Measurements from ENCODE around the gene PSMC3. TPM values are rescaled to one million over a fixed set of nuclear protein-coding genes. Genes with fewer than 3 reads are reported as not detected.

Gene PSMC3
- total RNA-seq, 2 experiments from 2014 or later, result 153 to 162 TPM

DNA sequence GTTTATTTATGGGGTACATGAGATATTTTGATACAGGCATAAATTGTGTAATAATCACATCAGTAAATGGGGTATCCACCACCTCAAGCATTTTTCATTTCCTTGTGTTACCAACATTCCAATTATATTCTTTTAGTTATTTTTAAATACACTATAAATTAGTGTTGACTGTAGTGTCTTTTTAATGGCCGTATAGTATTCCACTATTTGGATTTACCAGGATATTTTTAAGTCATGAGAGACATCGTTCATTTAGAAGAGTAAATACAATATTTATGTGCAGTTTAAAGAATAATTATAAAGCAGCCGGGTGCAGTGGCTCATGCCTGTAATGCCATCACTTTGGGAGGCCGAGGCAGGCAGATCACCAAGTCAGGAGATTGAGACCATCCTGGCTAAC, 41.7 kb downstream of the PSMC3 start:
- no peak overlapping the region for H3K27ac Mint-ChIP-seq
- no peaks in the 10 kb centered on the region for H3K9me3 Mint-ChIP-seq
- no peak overlapping the region for H3K4me3 Mint-ChIP-seq
- POLR2A ChIA-PET, result no interaction called here
- DNase-seq, result no peak
- CTCF ChIA-PET, result no interaction called here
- no peaks in the 10 kb centered on the region for H3K27me3 Mint-ChIP-seq
- H3K4me1 Mint-ChIP-seq, result peaks cover 8% of the 10 kb centered on the region
- H3K36me3 Mint-ChIP-seq (ENCODE audit: low read depth), result no peaks in the 10 kb centered on the region

- H3K4me3 Mint-ChIP-seq, result no peak overlapping the region
- no peaks in the 10 kb centered on the region for H3K9me3 Mint-ChIP-seq
- no peak overlapping the region for H3K27ac Mint-ChIP-seq
- no peak for DNase-seq
- peaks cover 4% of the 10 kb centered on the region for H3K4me1 Mint-ChIP-seq
- ChIA-PET CTCF (interaction anchor here (0.8 to 1.6 kb wide), 3 partner anchors 9 to 16 kb away, joined by 3 to 5 read pairs (median 4); no protein-coding TSS in a partner anchor), POLR2A (no interaction called here)
- H3K36me3 Mint-ChIP-seq (ENCODE audit: low read depth), result no peaks in the 10 kb centered on the region
- H3K27me3 Mint-ChIP-seq, result no peaks in the 10 kb centered on the region
Observed at GRCh38 chr11:47383071-47383470, 43.2 kb downstream of the PSMC3 start.

GRCh38 chr11:47380078-47380477, 46.2 kb downstream of the PSMC3 start:
- Mint-ChIP-seq H3K4me1 (peaks cover 4% of the 10 kb centered on the region), H3K36me3 (ENCODE audit: low read depth) (no peaks in the 10 kb centered on the region), H3K9me3 (no peaks in the 10 kb centered on the region), H3K27ac (no peak overlapping the region), H3K4me3 (no peak overlapping the region), H3K27me3 (no peaks in the 10 kb centered on the region)
- DNase-seq, result no peak
- POLR2A ChIA-PET, result no interaction called here
- CTCF ChIA-PET, result interaction anchor here (5.8 kb wide), 1 partner anchor 12 kb away, joined by 26 read pairs; no protein-coding TSS in a partner anchor

- H3K9me3 Mint-ChIP-seq, result no peaks in the 10 kb centered on the region
- no peak for DNase-seq
- ChIA-PET CTCF (interaction anchor here (5.8 kb wide), 1 partner anchor 13 kb away, joined by 26 read pairs; no protein-coding TSS in a partner anchor), POLR2A (no interaction called here)
- no peaks in the 10 kb centered on the region for H3K36me3 Mint-ChIP-seq (ENCODE audit: low read depth)
- H3K27ac Mint-ChIP-seq, result no peak overlapping the region
- no peaks in the 10 kb centered on the region for H3K27me3 Mint-ChIP-seq
- H3K4me3 Mint-ChIP-seq, result no peak overlapping the region
- H3K4me1 Mint-ChIP-seq, result peaks cover 4% of the 10 kb centered on the region
Observed at GRCh38 chr11:47379317-47379716, 46.9 kb downstream of the PSMC3 start.

DNA sequence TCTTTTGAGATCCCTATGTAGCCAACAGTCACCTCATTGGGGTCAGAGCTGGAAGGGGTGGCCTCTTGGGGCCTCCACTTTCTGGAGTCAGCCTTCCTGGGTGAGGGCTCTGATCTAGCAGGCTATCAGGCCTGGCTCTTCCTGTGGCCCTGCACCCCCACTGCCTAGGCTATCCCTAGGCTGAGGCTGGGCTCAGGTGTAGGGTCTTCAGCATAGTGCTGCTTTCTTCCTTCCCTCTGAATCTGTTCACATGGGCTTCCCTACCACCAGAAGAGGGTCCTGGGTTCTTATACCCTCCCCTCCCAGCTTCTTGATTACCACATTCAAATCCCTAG, 47.4 kb downstream of the PSMC3 start:
- ChIA-PET POLR2A (no interaction called here), CTCF (interaction anchor here (5.8 kb wide), 1 partner anchor 13 kb away, joined by 26 read pairs; no protein-coding TSS in a partner anchor)
- no peak for DNase-seq
- H3K4me1 Mint-ChIP-seq, result peaks cover 7% of the 10 kb centered on the region
- peak overlapping the region; percentile 20 for H3K27ac Mint-ChIP-seq
- H3K4me3 Mint-ChIP-seq, result no peak overlapping the region
- H3K9me3 Mint-ChIP-seq, result no peaks in the 10 kb centered on the region
- no peaks in the 10 kb centered on the region for H3K27me3 Mint-ChIP-seq
- no peaks in the 10 kb centered on the region for H3K36me3 Mint-ChIP-seq (ENCODE audit: low read depth)

DNA sequence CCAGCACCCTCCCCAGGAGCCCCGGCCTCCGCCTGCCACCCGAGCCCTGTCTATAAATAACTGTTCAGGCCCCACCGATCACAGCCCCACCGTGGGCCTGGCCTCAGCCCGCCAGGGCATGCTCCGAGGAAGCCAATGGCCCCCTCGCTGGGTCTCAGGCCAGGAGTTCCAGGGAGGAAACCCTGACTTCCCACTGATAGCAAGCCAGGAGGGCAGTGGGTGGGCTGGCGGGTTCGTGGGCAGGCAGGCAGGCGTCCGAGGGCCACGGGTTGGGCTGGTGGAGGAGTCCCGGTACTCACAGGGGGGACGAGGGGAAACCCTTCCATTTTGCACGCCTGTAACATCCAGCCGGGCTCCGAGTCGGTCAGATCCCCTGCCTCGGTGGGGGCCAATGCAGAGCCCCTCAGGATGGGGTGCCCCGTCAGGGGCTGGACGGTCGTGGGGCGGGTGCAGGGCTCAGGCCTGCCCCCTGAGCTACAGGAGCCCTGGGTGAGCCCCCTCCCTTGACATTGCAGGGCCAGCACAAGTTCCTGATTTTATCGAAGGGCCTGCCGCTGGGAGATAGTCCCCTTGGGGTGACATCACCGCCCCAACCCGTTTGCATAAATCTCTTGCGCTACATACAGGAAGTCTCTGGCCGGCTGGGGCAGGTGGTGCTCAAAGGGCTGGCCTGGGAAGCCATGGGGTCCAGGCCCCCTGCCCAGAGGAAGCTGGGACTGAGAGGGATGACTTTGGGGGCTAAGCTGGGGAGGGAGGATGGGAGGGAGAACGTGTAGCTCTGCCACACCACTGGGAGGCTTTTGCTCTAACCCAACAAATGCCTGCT, 48.0 kb downstream of the PSMC3 start, which contains the start of gene SPI1:
Gene SPI1, minus strand, starts transcription at position 538 of the 826 bp plus-strand sequence. Its CDS starts 194 bp downstream, at position 344.
- Mint-ChIP-seq H3K9me3 (no peaks in the 10 kb centered on the region), H3K4me3 (no peak within 1 kb of the TSS), H3K36me3 (ENCODE audit: low read depth) (no peaks in the 10 kb centered on the region), H3K4me1 (peaks cover 7% of the 10 kb centered on the region), H3K27me3 (no peaks in the 10 kb centered on the region), H3K27ac (peak within 1 kb of the TSS; percentile 20)
- DNase-seq, result no peak
- POLR2A ChIA-PET, result no interaction called here
- CTCF ChIA-PET, result interaction anchor here (5.8 kb wide), 1 partner anchor 14 kb away, joined by 26 read pairs; no protein-coding TSS in a partner anchor

DNA sequence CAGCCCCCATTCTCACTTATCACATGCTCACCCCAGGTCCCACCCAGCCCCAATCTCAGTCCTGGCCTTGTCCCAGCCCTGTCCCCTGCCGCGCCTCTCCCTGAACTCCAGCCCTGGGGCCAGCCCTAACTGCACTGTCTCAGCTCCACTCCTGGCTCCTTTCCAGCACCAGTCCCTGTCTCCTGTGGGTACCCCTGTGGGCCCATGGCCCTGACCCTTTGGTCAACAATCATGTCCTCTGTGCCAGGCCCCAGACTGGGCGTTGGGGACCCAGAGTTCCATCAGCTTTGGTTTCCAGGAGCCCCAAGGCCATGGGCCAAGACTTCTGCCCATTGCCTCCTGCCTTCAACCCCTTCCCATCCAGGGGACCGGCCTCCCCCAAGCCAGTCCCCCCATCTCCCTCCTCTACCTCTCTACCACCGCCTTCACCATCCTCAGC, 48.6 kb downstream of the PSMC3 start:
- ChIA-PET POLR2A (no interaction called here), CTCF (interaction anchor here (5.8 kb wide), 1 partner anchor 14 kb away, joined by 26 read pairs; no protein-coding TSS in a partner anchor)
- Mint-ChIP-seq H3K4me3 (no peak overlapping the region), H3K4me1 (peaks cover 7% of the 10 kb centered on the region), H3K36me3 (ENCODE audit: low read depth) (no peaks in the 10 kb centered on the region), H3K27me3 (no peaks in the 10 kb centered on the region), H3K27ac (no peak overlapping the region), H3K9me3 (no peaks in the 10 kb centered on the region)
- DNase-seq, result no peak

DNA sequence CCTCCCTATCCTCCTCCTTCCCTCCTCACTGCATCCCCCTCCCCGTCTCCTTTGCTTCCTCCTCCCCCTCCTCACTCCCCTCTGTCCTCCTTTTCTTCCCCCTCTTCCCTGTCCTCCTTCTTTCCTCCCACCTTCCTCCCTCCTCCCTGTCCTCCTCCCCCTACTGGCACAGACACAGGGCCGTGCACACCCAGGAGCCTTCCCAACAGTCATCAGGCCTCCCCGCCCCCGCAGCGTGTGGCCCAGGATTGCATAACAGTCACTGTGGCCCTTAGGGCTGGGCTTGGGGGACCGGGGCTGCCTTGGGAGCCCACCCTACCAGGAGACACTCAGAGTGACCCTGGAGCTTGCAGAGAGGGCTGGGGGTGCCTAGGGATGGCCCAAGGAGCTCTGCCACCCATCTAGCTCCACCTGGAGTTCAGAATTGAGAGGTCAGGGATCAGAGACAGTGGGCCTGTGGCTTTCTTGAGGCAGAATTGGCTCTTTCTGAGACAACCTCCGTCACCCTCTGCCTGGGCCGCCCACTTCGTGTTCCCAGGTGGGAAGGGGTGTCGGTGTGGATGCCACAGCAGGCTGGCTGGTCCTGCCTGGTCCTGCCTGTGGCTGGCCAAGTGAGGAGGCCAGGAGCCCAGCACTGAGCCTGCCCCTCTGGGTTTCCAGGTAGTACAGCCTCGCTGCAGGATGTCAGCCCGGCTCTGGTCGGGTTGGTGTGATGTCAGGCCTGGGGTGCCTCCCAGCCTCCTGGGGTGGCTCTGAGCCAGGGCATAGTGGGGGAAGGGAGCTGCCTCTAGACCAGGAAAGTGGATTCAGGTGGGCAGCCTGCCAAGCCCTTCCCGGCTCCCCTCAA, 49.5 kb downstream of the PSMC3 start:
- no peaks in the 10 kb centered on the region for H3K36me3 Mint-ChIP-seq (ENCODE audit: low read depth)
- no peak overlapping the region for H3K4me3 Mint-ChIP-seq
- no peak for DNase-seq
- no peaks in the 10 kb centered on the region for H3K9me3 Mint-ChIP-seq
- ChIA-PET POLR2A (no interaction called here), CTCF (interaction anchor here (5.8 kb wide), 1 partner anchor 15 kb away, joined by 26 read pairs; no protein-coding TSS in a partner anchor)
- H3K4me1 Mint-ChIP-seq, result peaks cover 6% of the 10 kb centered on the region
- no peak overlapping the region for H3K27ac Mint-ChIP-seq
- no peaks in the 10 kb centered on the region for H3K27me3 Mint-ChIP-seq

DNA sequence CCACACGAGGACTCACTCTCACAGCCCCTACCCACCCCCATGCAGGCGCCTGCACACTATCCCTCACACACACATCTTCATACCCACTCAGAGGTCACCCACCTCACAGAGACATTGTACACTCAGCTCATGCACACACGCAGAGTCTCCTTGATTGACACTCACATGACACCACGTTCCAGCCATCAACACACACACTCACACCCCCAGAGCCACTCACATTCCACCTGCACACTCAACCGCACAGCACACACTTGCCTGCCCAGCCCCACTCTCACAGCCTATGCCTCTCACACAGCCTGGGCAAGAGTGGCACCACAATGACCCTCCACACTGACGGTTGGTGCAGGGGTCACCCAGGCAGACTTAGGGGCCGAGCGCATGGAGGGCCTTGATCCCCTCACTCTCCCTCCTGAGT, 50.1 kb downstream of the PSMC3 start:
- POLR2A ChIA-PET, result interaction anchor here (0.6 kb wide), 1 partner anchor 1003 kb away, joined by 5 read pairs; no protein-coding TSS in a partner anchor
- H3K4me3 Mint-ChIP-seq, result no peak overlapping the region
- no peaks in the 10 kb centered on the region for H3K27me3 Mint-ChIP-seq
- H3K36me3 Mint-ChIP-seq (ENCODE audit: low read depth), result no peaks in the 10 kb centered on the region
- H3K4me1 Mint-ChIP-seq, result peaks cover 6% of the 10 kb centered on the region
- H3K9me3 Mint-ChIP-seq, result no peaks in the 10 kb centered on the region
- H3K27ac Mint-ChIP-seq, result no peak overlapping the region
- DNase-seq, result no peak
- CTCF ChIA-PET, result interaction anchor here (5.8 kb wide), 1 partner anchor 16 kb away, joined by 26 read pairs; no protein-coding TSS in a partner anchor

DNA sequence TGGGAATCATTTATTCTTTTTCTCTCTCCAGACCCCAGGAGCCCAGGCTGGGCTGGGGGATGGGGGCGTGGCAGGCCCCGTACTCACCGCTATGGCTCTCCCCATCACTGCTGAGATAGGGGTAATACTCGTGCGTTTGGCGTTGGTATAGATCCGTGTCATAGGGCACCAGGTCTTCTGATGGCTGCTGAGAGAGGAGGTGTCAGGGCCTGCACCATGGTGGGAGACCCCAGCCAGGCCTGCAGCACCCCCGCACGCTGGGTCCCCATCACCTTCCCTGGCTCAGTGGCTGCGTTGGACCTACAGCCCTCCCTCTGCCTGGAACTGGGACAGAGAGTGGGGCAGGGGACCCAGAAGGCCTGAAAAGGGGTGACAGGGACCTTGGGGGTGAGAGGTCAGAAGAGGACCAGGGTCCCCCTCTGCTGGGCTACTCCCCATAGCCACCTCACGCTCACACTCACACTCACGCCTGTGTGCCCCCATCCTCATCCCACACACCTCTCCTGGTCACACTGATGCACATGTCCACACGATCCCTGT, 50.6 kb downstream of the PSMC3 start:
- H3K9me3 Mint-ChIP-seq, result no peaks in the 10 kb centered on the region
- DNase-seq, result no peak
- no peaks in the 10 kb centered on the region for H3K36me3 Mint-ChIP-seq (ENCODE audit: low read depth)
- ChIA-PET POLR2A (interaction anchor here (0.6 kb wide), 1 partner anchor 1002 kb away, joined by 5 read pairs; no protein-coding TSS in a partner anchor), CTCF (interaction anchor here (2.6 kb wide), 1 partner anchor 32 kb away, joined by 8 read pairs; no protein-coding TSS in a partner anchor)
- no peaks in the 10 kb centered on the region for H3K27me3 Mint-ChIP-seq
- no peak overlapping the region for H3K4me3 Mint-ChIP-seq
- H3K4me1 Mint-ChIP-seq, result peaks cover 6% of the 10 kb centered on the region
- H3K27ac Mint-ChIP-seq, result no peak overlapping the region

DNA sequence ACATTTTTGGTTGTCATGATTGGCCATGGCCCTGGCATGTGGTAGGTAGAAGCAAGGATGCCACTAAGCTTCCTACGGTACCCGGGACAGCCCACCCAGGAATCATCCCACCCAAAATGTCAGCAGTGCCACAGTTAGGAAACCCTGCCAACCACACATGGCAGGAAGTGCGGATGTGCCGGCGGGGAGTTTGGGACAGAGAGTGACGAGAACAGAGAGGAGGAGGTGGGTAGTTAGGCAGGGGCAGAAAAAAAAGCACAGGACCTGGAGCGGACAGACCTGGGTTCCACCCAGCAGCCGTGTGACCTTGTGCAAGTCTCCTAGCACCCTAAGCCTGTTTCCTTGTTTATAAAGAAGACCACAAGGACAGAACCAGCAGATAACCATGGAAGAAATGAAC, 51.2 kb downstream of the PSMC3 start:
- Mint-ChIP-seq H3K27ac (no peak overlapping the region), H3K9me3 (no peaks in the 10 kb centered on the region), H3K4me1 (peaks cover 6% of the 10 kb centered on the region), H3K27me3 (no peaks in the 10 kb centered on the region), H3K36me3 (ENCODE audit: low read depth) (no peaks in the 10 kb centered on the region), H3K4me3 (no peak overlapping the region)
- CTCF ChIA-PET, result interaction anchor here (0.9 to 3.1 kb wide), 9 partner anchors 10 to 79 kb away, joined by 3 to 29 read pairs (median 8); no protein-coding TSS in a partner anchor
- POLR2A ChIA-PET, result no interaction called here
- DNase-seq, result no peak

- H3K27ac Mint-ChIP-seq, result no peak overlapping the region
- no peaks in the 10 kb centered on the region for H3K9me3 Mint-ChIP-seq
- CTCF ChIA-PET, result interaction anchor here (0.7 to 3.5 kb wide), 20 partner anchors 8 to 187 kb away, joined by 3 to 29 read pairs (median 4); no protein-coding TSS in a partner anchor
- peaks cover 8% of the 10 kb centered on the region for H3K4me1 Mint-ChIP-seq
- no peak overlapping the region for H3K4me3 Mint-ChIP-seq
- POLR2A ChIA-PET, result no interaction called here
- DNase-seq, result no peak
- no peaks in the 10 kb centered on the region for H3K36me3 Mint-ChIP-seq (ENCODE audit: low read depth)
- H3K27me3 Mint-ChIP-seq, result no peaks in the 10 kb centered on the region
Observed at GRCh38 chr11:47374720-47375019, 51.6 kb downstream of the PSMC3 start.

All from activated CD4-positive, alpha-beta T cell treated with anti-CD3 and anti-CD28 coated beads, Interleukin-2, amount 10 ng/mL, durations not matched to agents 7 days and 5 days (primary cell).